Limb (tissue), 2 donors: Measurements from ENCODE around the gene UNC5A.

ENCODE experiments used
- DNase-seq, 2 donors: peaks; one replicate each; pipeline ENCODE4 v3.0.0-alpha.2; 2016; ENCODE audit errors: extremely low spot score in 2 of 2

The UNC5A gene

GRCh38 chr5:176844706-176845391 lies 34.5 kb downstream of the UNC5A start:
- DNase-seq, result no peak

- DNase-seq, result no peak
Observed at GRCh38 chr5:176845392-176845713, 35.0 kb downstream of the UNC5A start.

- no peak for DNase-seq
Observed at GRCh38 chr5:176846335-176847140, 36.2 kb downstream of the UNC5A start.

GRCh38 chr5:176847148-176847547 lies 36.8 kb downstream of the UNC5A start:
- no peak for DNase-seq

GRCh38 chr5:176847726-176848290 lies 37.4 kb downstream of the UNC5A start:
- DNase-seq, result no peak

GRCh38 chr5:176848651-176849050 lies 38.3 kb downstream of the UNC5A start:
- DNase-seq, result no peak

- no peak for DNase-seq
Observed at GRCh38 chr5:176849611-176850227, 39.4 kb downstream of the UNC5A start.

GRCh38 chr5:176850371-176851245 lies 40.2 kb downstream of the UNC5A start:
- no peak for DNase-seq

- no peak for DNase-seq
Observed at GRCh38 chr5:176851380-176851779, 41.0 kb downstream of the UNC5A start.

- no peak for DNase-seq
Observed at GRCh38 chr5:176851871-176852658, 41.7 kb downstream of the UNC5A start.

GRCh38 chr5:176853151-176853778 lies 42.9 kb downstream of the UNC5A start:
- no peak for DNase-seq

- no peak for DNase-seq
Observed at GRCh38 chr5:176854164-176854563, 43.8 kb downstream of the UNC5A start.

- no peak for DNase-seq
Observed at GRCh38 chr5:176855598-176855997, 45.2 kb downstream of the UNC5A start.

- DNase-seq, result no peak
Observed at GRCh38 chr5:176856746-176857145, 46.4 kb downstream of the UNC5A start.

GRCh38 chr5:176857216-176857893 lies 47.0 kb downstream of the UNC5A start:
- no peak for DNase-seq

GRCh38 chr5:176857894-176858273 lies 47.5 kb downstream of the UNC5A start:
- DNase-seq, result no peak

GRCh38 chr5:176859916-176860315 lies 49.6 kb downstream of the UNC5A start:
- DNase-seq, result no peak

GRCh38 chr5:176860381-176860780 lies 50.0 kb downstream of the UNC5A start:
- DNase-seq, result no peak

- no peak for DNase-seq
Observed at GRCh38 chr5:176861276-176861675, 50.9 kb downstream of the UNC5A start.
